ENCODE data around the gene PAX5.

The PAX5 gene

GRCh38 chr9:36905101-36906066 is 128.7 kb downstream of the PAX5 start:
- in situ Hi-C loops (cut with MboI; ENCODE audit: low sequenced_read_pairs): no loop called here

GRCh38 chr9:36903541-36904435 is 130.3 kb downstream of the PAX5 start:
- in situ Hi-C loops (cut with MboI; ENCODE audit: low sequenced_read_pairs): no loop called here

- in situ Hi-C loops (cut with MboI; ENCODE audit: low sequenced_read_pairs): no loop called here
Observed at GRCh38 chr9:36902861-36903524, 131.1 kb downstream of the PAX5 start.

GRCh38 chr9:36902080-36902716 is 131.9 kb downstream of the PAX5 start:
- in situ Hi-C loops (cut with MboI; ENCODE audit: low sequenced_read_pairs): no loop called here

- in situ Hi-C loops (cut with MboI; ENCODE audit: low sequenced_read_pairs): no loop called here
Observed at GRCh38 chr9:36901528-36901927, 132.5 kb downstream of the PAX5 start.

- in situ Hi-C loops (cut with MboI; ENCODE audit: low sequenced_read_pairs): no loop called here
Observed at GRCh38 chr9:36900856-36901220, 133.2 kb downstream of the PAX5 start.

- in situ Hi-C loops (cut with MboI; ENCODE audit: low sequenced_read_pairs): no loop called here
Observed at GRCh38 chr9:36900136-36900855, 133.8 kb downstream of the PAX5 start.

GRCh38 chr9:36899406-36899805 is 134.7 kb downstream of the PAX5 start:
- in situ Hi-C loops (cut with MboI; ENCODE audit: low sequenced_read_pairs): no loop called here

GRCh38 chr9:36898431-36899020 is 135.5 kb downstream of the PAX5 start:
- in situ Hi-C loops (cut with MboI; ENCODE audit: low sequenced_read_pairs): no loop called here

- in situ Hi-C loops (cut with MboI; ENCODE audit: low sequenced_read_pairs): no loop called here
Observed at GRCh38 chr9:36897478-36897877, 136.6 kb downstream of the PAX5 start.

- in situ Hi-C loops (cut with MboI; ENCODE audit: low sequenced_read_pairs): no loop called here
Observed at GRCh38 chr9:36897019-36897418, 137.0 kb downstream of the PAX5 start.

- in situ Hi-C loops (cut with MboI; ENCODE audit: low sequenced_read_pairs): no loop called here
Observed at GRCh38 chr9:36896296-36896695, 137.8 kb downstream of the PAX5 start.

GRCh38 chr9:36895744-36896260 is 138.3 kb downstream of the PAX5 start:
- in situ Hi-C loops (cut with MboI; ENCODE audit: low sequenced_read_pairs): no loop called here

- in situ Hi-C loops (cut with MboI; ENCODE audit: low sequenced_read_pairs): no loop called here
Observed at GRCh38 chr9:36894695-36895310, 139.3 kb downstream of the PAX5 start.

GRCh38 chr9:36893911-36894310 is 140.2 kb downstream of the PAX5 start:
- in situ Hi-C loops (cut with MboI; ENCODE audit: low sequenced_read_pairs): no loop called here

GRCh38 chr9:36893184-36893583 is 140.9 kb downstream of the PAX5 start:
- in situ Hi-C loops (cut with MboI; ENCODE audit: low sequenced_read_pairs): no loop called here

GRCh38 chr9:36892279-36892678 is 141.8 kb downstream of the PAX5 start:
- in situ Hi-C loops (cut with MboI; ENCODE audit: low sequenced_read_pairs): no loop called here

- in situ Hi-C loops (cut with MboI; ENCODE audit: low sequenced_read_pairs): no loop called here
Observed at GRCh38 chr9:36891341-36891811, 142.7 kb downstream of the PAX5 start.

GRCh38 chr9:36889844-36890243 is 144.2 kb downstream of the PAX5 start:
- in situ Hi-C loops (cut with MboI; ENCODE audit: low sequenced_read_pairs): no loop called here

Data from HL-60/S4 treated with phorbol 12-myristate 13-acetate at 8.2 ng/mL for 4 days and 3 days (cell line).